ENCODE data around the gene CHSY1.

Gene CHSY1

GRCh38 chr15:101251830-101252820, at the start of gene CHSY1:
Gene CHSY1 (minus strand): TSS chr15:101252048. CDS start chr15:101251456, 592 bp downstream.
- no peaks in the 10 kb centered on the region for H3K9me3 ChIP-seq (ENCODE audit: insufficient read depth, low read length)
- DNase-seq (ENCODE audit: low read depth, low spot score) = peak; percentile 43
- TF ChIP-seq ZNF274 (IDR thresholded peaks at IDR 0.05; ENCODE audit: low read depth, low read length) (no peak), YY1 (IDR thresholded peaks at IDR 0.05; ENCODE audit: insufficient read depth, insufficient read length) (peak; percentile 23)
- peaks cover 26% of the 10 kb centered on the region for H3K36me3 ChIP-seq (ENCODE audit: insufficient read depth, insufficient read length, low read length)
- no peaks in the 10 kb centered on the region for H3K27me3 ChIP-seq (ENCODE audit: insufficient read depth, insufficient read length)
- H3K9ac ChIP-seq (ENCODE audit: insufficient read length, low read depth) = peak within 1 kb of the TSS; percentile 88
- H3K4me3 ChIP-seq (ENCODE audit: insufficient read length, low read depth) = peak within 1 kb of the TSS; percentile 76
- H3K4me1 ChIP-seq (ENCODE audit: insufficient read depth, insufficient read length) = peaks cover 8% of the 10 kb centered on the region

- Histone ChIP-seq H3K9me3 (ENCODE audit: insufficient read depth, low read length) (no peaks in the 10 kb centered on the region), H3K4me1 (ENCODE audit: insufficient read depth, insufficient read length) (peaks cover 8% of the 10 kb centered on the region), H3K9ac (ENCODE audit: insufficient read length, low read depth) (no peak overlapping the region), H3K4me3 (ENCODE audit: insufficient read length, low read depth) (peak overlapping the region; percentile 87), H3K36me3 (ENCODE audit: insufficient read depth, insufficient read length, low read length) (peaks cover 17% of the 10 kb centered on the region), H3K27me3 (ENCODE audit: insufficient read depth, insufficient read length) (no peaks in the 10 kb centered on the region)
- no peak for TF ChIP-seq SUZ12 (IDR thresholded peaks at IDR 0.05; ENCODE audit: extremely low read depth, insufficient read depth, insufficient read length)
- no peak for TF ChIP-seq ZNF274 (IDR thresholded peaks at IDR 0.05; ENCODE audit: low read depth, low read length)
- TF ChIP-seq YY1 (IDR thresholded peaks at IDR 0.05; ENCODE audit: insufficient read depth, insufficient read length) = no peak
- DNase-seq (ENCODE audit: low read depth, low spot score) = no peak
Measured at GRCh38 chr15:101296418-101297405, 44.9 kb upstream of the CHSY1 start.

GRCh38 chr15:101295607-101296161, 43.8 kb upstream of the CHSY1 start:
- no peak for DNase-seq (ENCODE audit: low read depth, low spot score)
- peaks cover 26% of the 10 kb centered on the region for H3K36me3 ChIP-seq (ENCODE audit: insufficient read depth, insufficient read length, low read length)
- no peaks in the 10 kb centered on the region for H3K9me3 ChIP-seq (ENCODE audit: insufficient read depth, low read length)
- peak overlapping the region; percentile 87 for H3K4me3 ChIP-seq (ENCODE audit: insufficient read length, low read depth)
- H3K4me1 ChIP-seq (ENCODE audit: insufficient read depth, insufficient read length) = peaks cover 6% of the 10 kb centered on the region
- H3K27me3 ChIP-seq (ENCODE audit: insufficient read depth, insufficient read length) = no peaks in the 10 kb centered on the region
- TF ChIP-seq SUZ12 (IDR thresholded peaks at IDR 0.05; ENCODE audit: extremely low read depth, insufficient read depth, insufficient read length) (no peak), YY1 (IDR thresholded peaks at IDR 0.05; ENCODE audit: insufficient read depth, insufficient read length) (no peak), ZNF274 (IDR thresholded peaks at IDR 0.05; ENCODE audit: low read depth, low read length) (no peak)
- peak overlapping the region; percentile 91 for H3K9ac ChIP-seq (ENCODE audit: insufficient read length, low read depth)

- no peaks in the 10 kb centered on the region for H3K27me3 ChIP-seq (ENCODE audit: insufficient read depth, insufficient read length)
- TF ChIP-seq ZNF274 (IDR thresholded peaks at IDR 0.05; ENCODE audit: low read depth, low read length) = no peak
- no peak for TF ChIP-seq YY1 (IDR thresholded peaks at IDR 0.05; ENCODE audit: insufficient read depth, insufficient read length)
- TF ChIP-seq SUZ12 (IDR thresholded peaks at IDR 0.05; ENCODE audit: extremely low read depth, insufficient read depth, insufficient read length) = no peak
- peak; percentile 95 for DNase-seq (ENCODE audit: low read depth, low spot score)
Measured at GRCh38 chr15:101294731-101295606, 43.1 kb upstream of the CHSY1 start, which contains the start of gene SNRPA1. Gene SNRPA1 (minus strand): TSS chr15:101295248. CDS start chr15:101295178, 70 bp downstream.

GRCh38 chr15:101293122-101293521, 41.3 kb upstream of the CHSY1 start:
- TF ChIP-seq ZNF274 (IDR thresholded peaks at IDR 0.05; ENCODE audit: low read depth, low read length) (no peak), SUZ12 (IDR thresholded peaks at IDR 0.05; ENCODE audit: extremely low read depth, insufficient read depth, insufficient read length) (no peak), YY1 (IDR thresholded peaks at IDR 0.05; ENCODE audit: insufficient read depth, insufficient read length) (no peak)
- Histone ChIP-seq H3K4me1 (ENCODE audit: insufficient read depth, insufficient read length) (peaks cover 5% of the 10 kb centered on the region), H3K9ac (ENCODE audit: insufficient read length, low read depth) (peak overlapping the region; percentile 91), H3K36me3 (ENCODE audit: insufficient read depth, insufficient read length, low read length) (peaks cover 50% of the 10 kb centered on the region), H3K9me3 (ENCODE audit: insufficient read depth, low read length) (no peaks in the 10 kb centered on the region), H3K4me3 (ENCODE audit: insufficient read length, low read depth) (peak overlapping the region; percentile 87), H3K27me3 (ENCODE audit: insufficient read depth, insufficient read length) (no peaks in the 10 kb centered on the region)
- DNase-seq (ENCODE audit: low read depth, low spot score) = no peak

More at GRCh38 chr15:101294731-101295606, 43.1 kb upstream of the CHSY1 start, which contains the start of gene SNRPA1:
- no peaks in the 10 kb centered on the region for H3K9me3 ChIP-seq (ENCODE audit: insufficient read depth, low read length)
- peaks cover 5% of the 10 kb centered on the region for H3K4me1 ChIP-seq (ENCODE audit: insufficient read depth, insufficient read length)
- peak within 1 kb of the TSS; percentile 87 for H3K4me3 ChIP-seq (ENCODE audit: insufficient read length, low read depth)
- peak within 1 kb of the TSS; percentile 91 for H3K9ac ChIP-seq (ENCODE audit: insufficient read length, low read depth)
- peaks cover 33% of the 10 kb centered on the region for H3K36me3 ChIP-seq (ENCODE audit: insufficient read depth, insufficient read length, low read length)
